GM18858 (cell line): ENCODE data around the gene ALDOA.
"Not testable (repeated sequence)": the region's sequence is repeated elsewhere in the genome, so short reads cannot be mapped to it uniquely, and the experiment has no call there.

Experiments
- ATAC-seq: cut with Tn5 transposase; IDR thresholded peaks from one replicate; pipeline ENCODE4 v1.9.1; 2021; ENCODE audit not compliant: unreplicated experiment

Gene ALDOA

GRCh38 chr16:30114411-30114810, 48.9 kb downstream of the ALDOA start:
- ATAC-seq = no peak

DNA sequence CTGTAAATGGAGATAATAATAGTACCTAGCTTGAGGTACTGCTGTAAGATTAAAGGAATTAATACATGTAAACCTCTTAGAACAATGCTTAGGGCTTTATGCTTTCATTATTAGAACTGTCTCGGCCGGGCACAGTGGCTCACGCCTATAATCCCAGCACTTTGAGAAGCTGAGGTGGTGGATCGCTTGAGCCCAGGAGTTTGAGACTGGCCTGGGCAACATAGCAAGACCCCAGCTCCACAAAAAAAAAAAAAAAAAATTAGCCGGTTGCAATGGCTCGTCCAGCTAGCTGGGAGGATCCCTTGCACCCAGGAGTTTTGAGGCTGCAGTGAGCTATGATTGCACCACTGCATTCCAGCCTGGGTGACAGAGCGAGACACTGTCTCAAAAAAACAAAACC, 49.3 kb downstream of the ALDOA start:
- ATAC-seq = not testable (repeated sequence)

GRCh38 chr16:30115238-30115637, 49.7 kb downstream of the ALDOA start:
- no peak for ATAC-seq

DNA sequence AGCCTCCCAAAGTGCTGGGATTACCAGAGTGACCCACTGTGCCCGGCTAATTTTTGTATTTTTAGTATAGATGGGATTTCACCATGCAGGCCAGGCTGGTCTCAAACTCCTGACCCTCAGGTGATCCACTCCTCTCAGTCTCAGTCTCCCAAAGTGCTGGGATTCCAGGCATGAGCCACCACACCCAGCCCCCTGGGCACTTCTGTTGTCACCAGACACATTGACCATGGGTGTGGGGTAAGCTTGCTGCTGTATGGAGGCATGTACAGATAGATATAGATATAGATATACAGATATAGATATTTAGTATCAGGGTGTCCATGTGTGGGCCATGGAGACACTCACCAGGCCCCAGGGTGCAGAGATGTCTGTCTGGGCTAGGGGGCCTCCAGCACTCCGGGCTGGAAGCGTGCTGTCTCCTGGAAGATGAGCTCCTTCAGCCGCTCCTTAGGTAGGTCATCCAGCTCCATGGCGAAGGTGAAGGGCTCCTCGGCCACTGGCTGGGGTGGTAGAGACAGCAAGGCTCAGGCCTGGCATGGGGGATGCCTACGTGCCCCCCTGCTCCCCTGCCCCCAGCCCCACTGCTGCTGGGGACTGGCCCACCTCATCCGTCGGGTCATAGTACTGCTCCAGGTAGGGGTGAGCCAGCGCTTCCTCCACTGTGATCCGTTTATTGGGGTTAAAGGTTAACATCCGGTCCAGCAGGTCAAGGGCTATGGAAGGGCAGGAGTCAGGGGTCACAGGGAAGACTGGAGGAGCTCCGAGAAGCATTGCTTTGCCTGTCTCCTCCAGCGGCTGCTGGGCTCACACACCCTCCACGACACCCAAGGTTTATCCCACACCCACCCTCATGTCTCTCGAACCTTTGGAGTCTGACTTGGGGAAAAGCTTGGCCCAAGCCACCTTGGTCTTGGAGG, 51.0 kb downstream of the ALDOA start:
- ATAC-seq = no peak

- ATAC-seq = no peak
These were observed 52.2 kb downstream of the ALDOA start for GRCh38 chr16:30117768-30118167.

DNA sequence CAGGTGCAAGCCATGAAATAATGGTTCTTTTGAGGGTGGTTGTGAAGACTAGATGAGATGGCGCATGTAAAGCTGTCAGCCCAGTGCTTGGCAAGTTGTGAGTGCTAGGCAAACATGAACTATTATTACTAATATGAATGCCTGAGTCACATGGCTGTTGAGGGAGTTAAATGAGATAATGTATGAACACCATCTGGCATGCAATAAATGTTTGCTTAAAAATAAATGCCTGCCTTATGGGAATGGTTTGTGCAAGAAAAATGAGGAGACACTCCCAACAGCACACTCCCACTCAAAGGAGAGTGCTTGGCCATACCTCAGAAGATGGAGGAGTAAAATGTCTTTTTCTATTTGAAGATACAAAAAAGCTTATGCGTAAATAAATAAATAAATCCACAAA, 53.9 kb downstream of the ALDOA start:
- no peak for ATAC-seq
